B cell (primary cell): ENCODE results near the gene EYS. TPM values are rescaled to one million over a fixed set of nuclear protein-coding genes. Genes with fewer than 3 reads are reported as not detected.

Experiments
- ATAC-seq: fragments of 200-7000 bp; cut with Tn5 transposase; one replicate; pipeline ENCODE4 v1.10.0; 2021; ENCODE audit warnings: low read depth, mild to moderate bottlenecking, moderate number of reproducible peaks, moderate library complexity
- CTCF ChIA-PET: fragments of 350-600 bp; sonication (Branson Sonifier 250); formaldehyde crosslinking; loops from one replicate; lab custom pipeline; 2021; ENCODE audit warnings: antibody characterized with exemption, inconsistent platforms; lab: Charles Lee
- POLR2A ChIA-PET: fragments of 350-600 bp; sonication (Branson Sonifier 250); formaldehyde crosslinking; loops from one replicate; lab custom pipeline; 2021; ENCODE audit warnings: antibody characterized with exemption; lab: Charles Lee
- DNase-seq: peaks from one replicate; pipeline ENCODE4 v3.0.0; 2013
- H2AFZ ChIP-seq: 2 replicates; pipeline ENCODE4 v1.6.1; 2012; ENCODE audit warnings: mild to moderate bottlenecking, low read depth, low read length; ENCODE audit not compliant: insufficient read depth, poor library complexity, severe bottlenecking
- H3K27ac ChIP-seq, 2 donors: 1 replicate in 1 of 2; 2 replicates in 1 of 2; pipeline ENCODE4 v1.5.1; 2012 to 2013; ENCODE audit warnings: low read length in 2 of 2, mild to moderate bottlenecking in 2 of 2, moderate library complexity in 1 of 2
- H3K27me3 ChIP-seq, 4 experiments: fragments of 200-600 bp in 1 of 4; sonication (generic) in 1 of 4; replicated peaks in 1 of 4; 1 replicate in 2 of 4; 2 replicates in 2 of 4; pipeline versions ENCODE4 v1.6.1 to v1.7.0; 2013 to 2016; ENCODE audit warnings: low read length in 3 of 4, mild to moderate bottlenecking in 2 of 4, mixed read lengths in 1 of 4, moderate library complexity in 1 of 4; ENCODE audit not compliant: insufficient read depth in 4 of 4, control insufficient read depth in 3 of 4; ENCODE audit errors: control extremely low read depth in 1 of 4
- H3K36me3 ChIP-seq, 2 experiments: replicated peaks in 1 of 2; 1 replicate in 1 of 2; 2 replicates in 1 of 2; pipeline versions ENCODE4 v1.6.1 to v1.7.1; 2013; ENCODE audit warnings: low read length in 1 of 2; ENCODE audit not compliant: insufficient read depth in 2 of 2, control insufficient read depth in 1 of 2; ENCODE audit errors: control extremely low read depth in 1 of 2, extremely low read depth in 1 of 2
- H3K4me1 ChIP-seq, 2 donors: fragments of 200-600 bp in 1 of 2; sonication (generic) in 1 of 2; 1 replicate in 1 of 2; 2 replicates in 1 of 2; pipeline versions ENCODE4 v1.5.1 to v1.6.1; 2013 to 2017; ENCODE audit warnings: low read length in 2 of 2; ENCODE audit not compliant: control insufficient read depth in 2 of 2, insufficient read depth in 2 of 2
- H3K4me2 ChIP-seq: replicated peaks from 2 replicates; pipeline ENCODE3; 2012; ENCODE audit warnings: mild to moderate bottlenecking, low read depth, low read length; ENCODE audit not compliant: poor library complexity, severe bottlenecking
- H3K4me3 ChIP-seq, 5 experiments: fragments of 200-600 bp in 1 of 5; sonication (generic) in 1 of 5; 1 replicate in 3 of 5; 2 replicates in 2 of 5; pipeline versions ENCODE4 v1.5.1 to v1.7.0; 2011 to 2016; ENCODE audit warnings: low read length in 4 of 5, mild to moderate bottlenecking in 4 of 5, low read depth in 2 of 5, control low read depth in 1 of 5, moderate library complexity in 1 of 5; ENCODE audit not compliant: insufficient read depth in 1 of 5; ENCODE audit errors: control extremely low read depth in 1 of 5, extremely low read depth in 1 of 5
- H3K79me2 ChIP-seq: fragments of 200-600 bp; sonication (generic); one replicate; pipeline ENCODE4 v1.6.0; 2016; ENCODE audit warnings: low read length; ENCODE audit not compliant: control insufficient read depth, insufficient read depth
- H3K9ac ChIP-seq: fragments of 200-600 bp; sonication (generic); 2 replicates; pipeline ENCODE4 v1.6.1; 2017; ENCODE audit warnings: mild to moderate bottlenecking, low read length, moderate library complexity
- H3K9me3 ChIP-seq, 3 donors: one replicate each; pipeline versions ENCODE4 v1.6.1 to v1.7.1; 2013; ENCODE audit warnings: low read length in 2 of 3; ENCODE audit not compliant: control insufficient read depth in 2 of 3, insufficient read depth in 1 of 3; ENCODE audit errors: control extremely low read depth in 1 of 3
- H4K20me1 ChIP-seq: 2 replicates; pipeline ENCODE4 v1.6.0; 2012; ENCODE audit warnings: mild to moderate bottlenecking, low read length; ENCODE audit not compliant: insufficient read depth, control insufficient read depth, poor library complexity, severe bottlenecking
- H3K27ac Mint-ChIP-seq: one replicate; pipeline ENCODE4 v1.8.0; 2021; ENCODE audit warnings: mixed read lengths
- H3K27me3 Mint-ChIP-seq: one replicate; pipeline ENCODE4 v1.8.0; 2021; ENCODE audit warnings: mixed read lengths
- H3K4me1 Mint-ChIP-seq: one replicate; pipeline ENCODE4 v1.8.0; 2021; ENCODE audit warnings: mixed read lengths
- H3K4me3 Mint-ChIP-seq: one replicate; pipeline ENCODE4 v1.8.0; 2021; ENCODE audit warnings: mixed read lengths
- H3K9me3 Mint-ChIP-seq: one replicate; pipeline ENCODE4 v1.8.0; 2022; ENCODE audit warnings: mixed read lengths; ENCODE audit not compliant: insufficient read depth
- CTCF ChIP-seq: fragments of 200-600 bp; IDR thresholded peaks from one replicate; pipeline ENCODE4 v1.8.0; 2022; ENCODE audit warnings: antibody characterized with exemption, mild to moderate bottlenecking
- EZH2 ChIP-seq: IDR thresholded peaks from 2 replicates; pipeline ENCODE4 v1.6.1; 2012; ENCODE audit warnings: borderline replicate concordance, low read depth, mild to moderate bottlenecking, moderate library complexity, low read length; ENCODE audit not compliant: insufficient read depth, poor library complexity, severe bottlenecking
- WGBS: methylation state at CpG from one replicate; pipeline ENCODE4 v1.1.5; 2013; ENCODE audit warnings: missing lambda C conversion rate; ENCODE audit not compliant: insufficient coverage; 5-methylcytosine and 5-hydroxymethylcytosine counted together
- intact Hi-C: fragments of 100-400 bp; cut with micrococcal nuclease; formaldehyde crosslinking; loops from one replicate; pipeline ENCODE4 v1.10.0; 2022
- polyA plus RNA-seq: library from polyadenylated mRNA; depleted of rRNA; stranded (reverse); fragments of >200 nt; gene quantifications from 2 replicates; pipeline ENCODE4 v1.2.3, GENCODE V29; 2012
- total RNA-seq, 2 donors: library from RNA; stranded (reverse); fragments of 120-200 nt in 1 of 2; gene quantifications; 1 replicate in 1 of 2; 2 replicates in 1 of 2; pipeline versions ENCODE4 v1.2.3 to v1.2.4, GENCODE V29; 2013 to 2022

Gene EYS
- total and polyA plus RNA-seq, 2 donors (not counting 1 experiment from before 2014, with no cell fraction given) = not detected

- 90% methylated on average over 1 of the region's 2 CpGs for whole genome bisulfite sequencing
- H3K27ac ChIP-seq = no peak overlapping the region
- no peaks in the 10 kb centered on the region for H3K27me3 ChIP-seq
- POLR2A ChIA-PET = no interaction called here
- intact Hi-C loops = no loop called here
- no peaks in the 10 kb centered on the region for H3K4me1 ChIP-seq
- peaks cover 0 to 2% (median 0%) of the 10 kb centered on the region in 3 donors for H3K9me3 ChIP-seq
- Mint-ChIP-seq H3K4me3 (no peak overlapping the region), H3K9me3 (peaks cover 7% of the 10 kb centered on the region), H3K27me3 (no peaks in the 10 kb centered on the region), H3K27ac (no peak overlapping the region), H3K4me1 (no peaks in the 10 kb centered on the region)
- no peak overlapping the region for H3K4me2 ChIP-seq
- no peak for ATAC-seq
- H3K4me3 ChIP-seq = no peak overlapping the region
- no peaks in the 10 kb centered on the region for H3K79me2 ChIP-seq
- no peak overlapping the region for H3K9ac ChIP-seq
- CTCF ChIA-PET = no interaction called here
- TF ChIP-seq CTCF (no peak), EZH2 (no peak)
- no peak for DNase-seq
- no peaks in the 10 kb centered on the region for H3K36me3 ChIP-seq
- H2AFZ ChIP-seq = no peak overlapping the region
- no peaks in the 10 kb centered on the region for H4K20me1 ChIP-seq
These were observed 1167.1 kb downstream of the EYS start for GRCh38 chr6:64539917-64540316.

- Histone ChIP-seq H3K27me3 (no peaks in the 10 kb centered on the region), H3K9me3 (peaks cover 0 to 2% (median 0%) of the 10 kb centered on the region in 3 donors), H3K9ac (no peak overlapping the region), H3K36me3 (no peaks in the 10 kb centered on the region), H3K4me2 (no peak overlapping the region), H4K20me1 (no peaks in the 10 kb centered on the region), H3K79me2 (no peaks in the 10 kb centered on the region), H3K27ac (no peak overlapping the region), H2AFZ (no peak overlapping the region), H3K4me3 (no peak overlapping the region), H3K4me1 (no peaks in the 10 kb centered on the region)
- ChIA-PET POLR2A (no interaction called here), CTCF (no interaction called here)
- Mint-ChIP-seq H3K27ac (no peak overlapping the region), H3K9me3 (peaks cover 3% of the 10 kb centered on the region), H3K4me3 (no peak overlapping the region), H3K4me1 (no peaks in the 10 kb centered on the region), H3K27me3 (no peaks in the 10 kb centered on the region)
- no peak for ATAC-seq
- DNase-seq = no peak
- 100% methylated on average over 1 of the region's 4 CpGs for WGBS
- no peak for TF ChIP-seq CTCF
- TF ChIP-seq EZH2 = no peak
- intact Hi-C loops = no loop called here
These were observed 1168.3 kb downstream of the EYS start for GRCh38 chr6:64538722-64539121.
